IMR-90 (cell line): Measurements from ENCODE around the gene RFX2. TPM values are rescaled to one million over a fixed set of nuclear protein-coding genes. Genes with fewer than 3 reads are reported as not detected.

Source experiments
- ATAC-seq: fragments of 200-7000 bp; cut with Tn5 transposase; 2 replicates; pipeline ENCODE4 v1.9.1; 2020; ENCODE audit warnings: low read depth, mild to moderate bottlenecking, moderate library complexity
- BruUV-seq: library from RNA; stranded (reverse); fragments of 400-500 nt; replicated peaks from 2 replicates; lab custom pipeline; 2021; lab: Mats Ljungman, UMichigan
- CTCF ChIA-PET: fragments of 300-600 bp; formaldehyde crosslinking; extraction: SDS; loops from one replicate; lab custom pipeline; 2021; ENCODE audit warnings: antibody characterized with exemption; lab: Yijun Ruan, JAX
- POLR2A ChIA-PET: fragments of 300-600 bp; sonication (Branson Sonifier 250); formaldehyde crosslinking; loops from one replicate; lab custom pipeline; 2022; ENCODE audit warnings: antibody characterized with exemption; ENCODE audit not compliant: unreplicated experiment; lab: Charles Lee
- DNase-seq: peaks from one replicate; pipeline ENCODE4 v3.0.0; 2013
- H2AFZ ChIP-seq: replicated peaks from 2 replicates; pipeline ENCODE3; 2013; ENCODE audit warnings: low read length, mild to moderate bottlenecking; ENCODE audit not compliant: poor library complexity
- H2AK5ac ChIP-seq: 2 replicates; pipeline ENCODE4 v1.6.1; 2013; ENCODE audit warnings: low read depth, low read length, inconsistent platforms
- H2AK9ac ChIP-seq: replicated peaks from 2 replicates; pipeline ENCODE3; 2013; ENCODE audit warnings: mild to moderate bottlenecking, low read depth, low read length, moderate library complexity; ENCODE audit not compliant: poor library complexity
- H2BK120ac ChIP-seq: 2 replicates; pipeline ENCODE4 v1.6.1; 2013; ENCODE audit warnings: low read depth, low read length, inconsistent platforms
- H2BK15ac ChIP-seq: 3 replicates; pipeline ENCODE4 v1.6.1; 2013; ENCODE audit warnings: low read depth, low read length, inconsistent platforms
- H2BK20ac ChIP-seq: 2 replicates; pipeline ENCODE4 v1.6.1; 2013; ENCODE audit warnings: low read depth, mild to moderate bottlenecking, inconsistent platforms, low read length, moderate library complexity
- H2BK5ac ChIP-seq: 2 replicates; pipeline ENCODE4 v1.6.1; 2013; ENCODE audit warnings: mild to moderate bottlenecking, low read depth, low read length, inconsistent platforms; ENCODE audit not compliant: poor library complexity, severe bottlenecking
- H3K14ac ChIP-seq: replicated peaks from 2 replicates; pipeline ENCODE4 v1.6.1; 2013; ENCODE audit warnings: low read depth, low read length, inconsistent platforms
- H3K18ac ChIP-seq: 2 replicates; pipeline ENCODE4 v1.6.1; 2013; ENCODE audit warnings: low read depth, low read length, control low read depth
- H3K23ac ChIP-seq: 2 replicates; pipeline ENCODE4 v1.6.1; 2013; ENCODE audit warnings: low read depth, low read length, inconsistent platforms
- H3K27ac ChIP-seq: 2 replicates; pipeline ENCODE4 v1.5.1; 2013; ENCODE audit warnings: mild to moderate bottlenecking, control low read depth, low read length; ENCODE audit not compliant: insufficient read depth
- H3K27me3 ChIP-seq: 2 replicates; pipeline ENCODE4 v1.6.1; 2013; ENCODE audit warnings: low read length; ENCODE audit not compliant: control insufficient read depth, insufficient read depth
- H3K36me3 ChIP-seq: 2 replicates; pipeline ENCODE4 v1.6.1; 2013; ENCODE audit warnings: low read length, mixed read lengths; ENCODE audit not compliant: control insufficient read depth, insufficient read depth
- H3K4ac ChIP-seq: 2 replicates; pipeline ENCODE4 v1.6.1; 2013; ENCODE audit warnings: low read depth, low read length, inconsistent platforms
- H3K4me1 ChIP-seq: 2 replicates; pipeline ENCODE4 v1.6.1; 2013; ENCODE audit warnings: low read length, mixed read lengths; ENCODE audit not compliant: control insufficient read depth, insufficient read depth
- H3K4me2 ChIP-seq: 2 replicates; pipeline ENCODE4 v1.6.1; 2013; ENCODE audit warnings: low read depth, mild to moderate bottlenecking, control low read depth, low read length, moderate library complexity
- H3K4me3 ChIP-seq: 2 replicates; pipeline ENCODE4 v1.5.1; 2013; ENCODE audit warnings: low read depth, mild to moderate bottlenecking, control low read depth, low read length, moderate library complexity; ENCODE audit not compliant: insufficient read depth
- H3K56ac ChIP-seq: 2 replicates; pipeline ENCODE4 v1.6.1; 2013; ENCODE audit warnings: low read length, inconsistent platforms; ENCODE audit not compliant: insufficient read depth; ENCODE audit errors: extremely low read depth
- H3K79me1 ChIP-seq, 2 experiments: 2 replicates each; pipeline ENCODE4 v1.6.1; 2013; ENCODE audit warnings: low read length in 2 of 2, inconsistent platforms in 1 of 2, low read depth in 1 of 2
- H3K9ac ChIP-seq: 2 replicates; pipeline ENCODE4 v1.6.1; 2013; ENCODE audit warnings: low read depth, low read length, control low read depth
- H3K9me1 ChIP-seq: 2 replicates; pipeline ENCODE4 v1.6.1; 2013; ENCODE audit warnings: low read length, inconsistent platforms; ENCODE audit not compliant: insufficient read depth
- H3K9me3 ChIP-seq: 2 replicates; pipeline ENCODE4 v1.6.1; 2013; ENCODE audit warnings: low read length; ENCODE audit not compliant: control insufficient read depth, insufficient read depth
- H4K20me1 ChIP-seq: 2 replicates; pipeline ENCODE4 v1.6.1; 2013; ENCODE audit warnings: low read length, inconsistent platforms; ENCODE audit not compliant: insufficient read depth
- H4K5ac ChIP-seq: 2 replicates; pipeline ENCODE4 v1.6.1; 2013; ENCODE audit warnings: mild to moderate bottlenecking, low read depth, low read length, control low read depth
- H4K8ac ChIP-seq, 2 experiments: 2 replicates each; pipeline ENCODE4 v1.6.1; 2013; ENCODE audit warnings: low read depth in 2 of 2, low read length in 2 of 2, control low read depth in 1 of 2, inconsistent platforms in 1 of 2
- H4K91ac ChIP-seq: 2 replicates; pipeline ENCODE4 v1.6.1; 2013; ENCODE audit warnings: low read depth, low read length, inconsistent platforms; ENCODE audit not compliant: insufficient read depth
- MAFK ChIP-seq: IDR thresholded peaks from 2 replicates; pipeline ENCODE4 v1.6.1; 2012; ENCODE audit warnings: low read depth, low read length, improper control_type of control experiment
- POLR2A ChIP-seq: IDR thresholded peaks from 2 replicates; pipeline ENCODE4 v1.6.1; 2012; ENCODE audit warnings: mild to moderate bottlenecking, low read depth, low read length
- RAD21 ChIP-seq: IDR thresholded peaks from 2 replicates; pipeline ENCODE4 v1.6.1; 2012; ENCODE audit warnings: low read length, improper control_type of control experiment
- RCOR1 ChIP-seq: IDR thresholded peaks from 2 replicates; pipeline ENCODE4 v1.6.1; 2012; ENCODE audit warnings: mild to moderate bottlenecking, low read length, improper control_type of control experiment; ENCODE audit not compliant: insufficient replicate concordance
- SMC3 ChIP-seq: fragments of 150-350 bp; IDR thresholded peaks from 2 replicates; pipeline ENCODE4 v1.6.1; 2016; ENCODE audit warnings: low read depth, mild to moderate bottlenecking, antibody characterized with exemption, low read length, moderate library complexity
- WGBS, 2 experiments: methylation state at CpG; one replicate each; pipeline versions ENCODE4 v1.1.5 to v1.1.7; 2013; ENCODE audit warnings: missing lambda C conversion rate in 2 of 2; ENCODE audit not compliant: insufficient read length in 1 of 2; ENCODE audit errors: extremely low coverage in 2 of 2; 5-methylcytosine and 5-hydroxymethylcytosine counted together
- dilution Hi-C: fragments of 300-500 bp; cut with HindIII; formaldehyde crosslinking; loops from one replicate; pipeline ENCODE4 v1.14.3; 2018; ENCODE audit warnings: low sequenced_read_pairs; ENCODE audit not compliant: unreplicated experiment
- in situ Hi-C: fragments of 300-500 bp; cut with MboI; formaldehyde crosslinking; loops from 3 replicates; pipeline ENCODE4 v1.14.3; 2019; ENCODE audit warnings: low sequenced_read_pairs, inconsistent platforms, mixed read lengths
- intact Hi-C: fragments of 100-400 bp; cut with micrococcal nuclease; formaldehyde crosslinking; loops from 2 replicates; pipeline ENCODE4 v1.10.0; 2022
- polyA plus RNA-seq, 3 experiments: library from polyadenylated mRNA; depleted of rRNA; stranded (reverse); fragments of >200 nt; gene quantifications; 2 replicates each; pipeline ENCODE4 v1.2.3, GENCODE V29; 2012; ENCODE audit warnings: low replicate concordance in 1 of 3
- total RNA-seq: library from RNA; depleted of rRNA; stranded (reverse); fragments of >200 nt; gene quantifications from 2 replicates; pipeline ENCODE4 v1.2.3, GENCODE V29; 2012

RFX2 gene
- total and polyA plus RNA-seq, 2 of the 4 experiments (the other 2 are of a cell fraction): 2.2 to 4.9 TPM

GRCh38 chr19:6099033-6099432 lies 11.3 kb downstream of the RFX2 start:
- no peak overlapping the region for H4K91ac ChIP-seq
- H2BK15ac ChIP-seq: no peak overlapping the region
- H3K56ac ChIP-seq: no peak overlapping the region
- no peak overlapping the region for H3K27ac ChIP-seq
- H4K8ac ChIP-seq: no peak overlapping the region
- TF ChIP-seq MAFK (no peak), POLR2A (no peak), RCOR1 (no peak), RAD21 (no peak), SMC3 (no peak)
- H2AFZ ChIP-seq: no peak overlapping the region
- H3K18ac ChIP-seq: no peak overlapping the region
- H3K9ac ChIP-seq: no peak overlapping the region
- peaks cover 9% of the 10 kb centered on the region for H3K4me1 ChIP-seq
- no peak overlapping the region for H2AK9ac ChIP-seq
- no peak overlapping the region for H3K14ac ChIP-seq
- H3K27me3 ChIP-seq: no peaks in the 10 kb centered on the region
- H3K9me3 ChIP-seq: no peaks in the 10 kb centered on the region
- peaks cover 26 to 33% of the 10 kb centered on the region in 2 experiments for H3K79me1 ChIP-seq
- H3K4ac ChIP-seq: no peak overlapping the region
- no peak overlapping the region for H4K5ac ChIP-seq
- H2BK20ac ChIP-seq: no peak overlapping the region
- POLR2A ChIA-PET: no interaction called here
- H3K36me3 ChIP-seq: no peaks in the 10 kb centered on the region
- H2BK120ac ChIP-seq: no peak overlapping the region
- H4K20me1 ChIP-seq: no peaks in the 10 kb centered on the region
- no peak overlapping the region for H3K23ac ChIP-seq
- CTCF ChIA-PET: no interaction called here
- ATAC-seq (no peak), DNase-seq (no peak)
- in situ Hi-C loops: no loop called here
- H3K4me3 ChIP-seq: no peak overlapping the region
- dilution Hi-C loops: no loop called here
- H2BK5ac ChIP-seq: no peak overlapping the region
- WGBS, 2 experiments: no CpG with 5 or more reads among the region's 4 CpGs
- BruUV-seq: no TSS peak
- H2AK5ac ChIP-seq: no peak overlapping the region
- intact Hi-C loops: no loop called here
- peaks cover 13% of the 10 kb centered on the region for H3K9me1 ChIP-seq
- H3K4me2 ChIP-seq: no peak overlapping the region
